Adrenal gland (tissue), 5 donors: ENCODE measurements around the gene TBC1D26.
"Not testable (repeated sequence)": the region's sequence is repeated elsewhere in the genome, so short reads cannot be mapped to it uniquely, and the experiment has no call there.

Source experiments
- CTCF ChIP-seq, 6 experiments: fragments of 450-650 bp in 4 of 6; fragments of 200-600 bp in 2 of 6; sonication (generic) in 1 of 6; IDR thresholded peaks; 1 replicate in 5 of 6; 2 replicates in 1 of 6; pipeline versions ENCODE4 v1.5.1 to v1.8.0; 2016 to 2021; ENCODE audit warnings: antibody characterized with exemption in 6 of 6, mild to moderate bottlenecking in 2 of 6, moderate library complexity in 1 of 6
- POLR2A ChIP-seq, 2 donors: fragments of 450-650 bp; IDR thresholded peaks; one replicate each; pipeline ENCODE4 v1.6.1; 2017; ENCODE audit warnings: antibody characterized with exemption in 2 of 2, mild to moderate bottlenecking in 2 of 2, moderate library complexity in 1 of 2
- donor health status: DM: no; HTN: no; CAD: no.

- TF ChIP-seq CTCF, POLR2A (IDR thresholded peaks at IDR 0.05): not testable (repeated sequence)
These were observed 17.3 kb downstream of the TBC1D26 start for GRCh38 chr17:15749403-15749802.
